HEK293T (cell line): ENCODE measurements around the gene RTN4RL1.

ENCODE experiments used
- ELF4 ChIP-seq: fragments of 450-650 bp; IDR thresholded peaks from 2 replicates; pipeline ENCODE4 v1.6.1; 2017; ENCODE audit warnings: antibody characterized with exemption
- NFRKB ChIP-seq: fragments of 450-650 bp; IDR thresholded peaks from 2 replicates; pipeline ENCODE4 v1.6.1; 2016; ENCODE audit warnings: mild to moderate bottlenecking, moderate library complexity
- SP1 ChIP-seq: fragments of 450-650 bp; IDR thresholded peaks from 2 replicates; pipeline ENCODE4 v1.6.1; 2017

DNA sequence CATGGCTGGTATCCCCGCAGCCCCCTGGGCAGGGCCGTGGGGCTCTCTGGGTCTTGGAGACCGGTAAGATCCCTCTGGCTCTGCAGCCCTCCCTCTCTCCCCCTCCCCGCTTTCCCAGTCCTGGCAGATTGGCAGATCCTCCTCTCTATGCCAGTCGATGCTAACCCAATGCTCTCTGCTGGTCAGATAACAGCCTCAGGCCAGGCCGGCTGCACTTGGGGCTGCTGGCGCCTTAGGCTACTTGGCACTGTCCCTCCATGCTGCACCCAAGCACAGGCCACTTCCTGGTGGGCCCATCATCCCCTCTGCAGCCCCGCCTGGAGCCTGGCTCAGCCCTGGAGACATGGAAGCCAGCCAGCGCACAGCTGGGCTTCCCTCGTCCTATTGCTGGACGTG lies 81.7 kb downstream of the RTN4RL1 start:
- no peak for TF ChIP-seq NFRKB
- TF ChIP-seq SP1, result no peak
- no peak for TF ChIP-seq ELF4
